GM18861 (cell line): Measurements from ENCODE around the gene COL5A1.
"Not testable (repeated sequence)": the region's sequence is repeated elsewhere in the genome, so short reads cannot be mapped to it uniquely, and the experiment has no call there.

Experiments used
- ATAC-seq: cut with Tn5 transposase; IDR thresholded peaks from one replicate; pipeline ENCODE4 v1.9.1; 2021; ENCODE audit not compliant: unreplicated experiment

COL5A1 gene

GRCh38 chr9:134707031-134707680, 65.6 kb downstream of the COL5A1 start:
- ATAC-seq = no peak

- no peak for ATAC-seq
These were observed 66.4 kb downstream of the COL5A1 start for GRCh38 chr9:134707731-134708671.

GRCh38 chr9:134708672-134709038, 67.1 kb downstream of the COL5A1 start:
- ATAC-seq = no peak

- ATAC-seq = no peak
These were observed 68.1 kb downstream of the COL5A1 start for GRCh38 chr9:134709512-134710270.

- no peak for ATAC-seq
These were observed 68.6 kb downstream of the COL5A1 start for GRCh38 chr9:134710271-134710540.

- no peak for ATAC-seq
These were observed 69.3 kb downstream of the COL5A1 start for GRCh38 chr9:134710901-134711300.

- ATAC-seq = no peak
These were observed 70.6 kb downstream of the COL5A1 start for GRCh38 chr9:134712243-134712642.

- no peak for ATAC-seq
These were observed 71.3 kb downstream of the COL5A1 start for GRCh38 chr9:134712926-134713325.

GRCh38 chr9:134715536-134715935, 73.9 kb downstream of the COL5A1 start:
- not testable (repeated sequence) for ATAC-seq

GRCh38 chr9:134716067-134716466, 74.5 kb downstream of the COL5A1 start:
- no peak for ATAC-seq

- ATAC-seq = no peak
These were observed 75.5 kb downstream of the COL5A1 start for GRCh38 chr9:134717056-134717455.

- ATAC-seq = no peak
These were observed 76.5 kb downstream of the COL5A1 start for GRCh38 chr9:134717924-134718645.

- ATAC-seq = no peak
These were observed 77.7 kb downstream of the COL5A1 start for GRCh38 chr9:134719331-134719730.

GRCh38 chr9:134720136-134720753, 78.6 kb downstream of the COL5A1 start:
- no peak for ATAC-seq

- no peak for ATAC-seq
These were observed 79.2 kb downstream of the COL5A1 start for GRCh38 chr9:134720796-134721195.

- no peak for ATAC-seq
These were observed 79.7 kb downstream of the COL5A1 start for GRCh38 chr9:134721344-134721743.

GRCh38 chr9:134722120-134722701, 80.6 kb downstream of the COL5A1 start:
- ATAC-seq = no peak

GRCh38 chr9:134723037-134723436, 81.4 kb downstream of the COL5A1 start:
- ATAC-seq = no peak

- no peak for ATAC-seq
These were observed 82.0 kb downstream of the COL5A1 start for GRCh38 chr9:134723491-134724190.
